A549 (cell line): ENCODE measurements around the gene CDC5L. TPM values are rescaled to one million over a fixed set of nuclear protein-coding genes. Genes with fewer than 3 reads are reported as not detected.

Source experiments
- ATAC-seq, 2 experiments: fragments of 200-7000 bp in 1 of 2; fragments of >200 bp in 1 of 2; cut with Nextera tagmentation in 1 of 2; cut with Tn5 transposase in 1 of 2; 3 replicates each; pipeline versions ENCODE4 v1.8.0 to v1.9.1; 2018 to 2020; ENCODE audit warnings: mild to moderate bottlenecking in 1 of 2, moderate library complexity in 1 of 2
- CTCF ChIA-PET: fragments of 300-600 bp; sonication (Branson Sonifier 250); formaldehyde crosslinking; extraction: SDS; loops from one replicate; lab custom pipeline; 2021; ENCODE audit warnings: antibody characterized with exemption, inconsistent platforms; lab: Yijun Ruan, JAX
- POLR2A ChIA-PET: fragments of 350-600 bp; formaldehyde crosslinking; extraction: SDS; loops from one replicate; lab custom pipeline; 2021; ENCODE audit warnings: antibody characterized with exemption, inconsistent platforms; lab: Yijun Ruan, JAX
- DNase-seq, 2 experiments: peaks; one replicate each; pipeline versions ENCODE4 v3.0.0 to v3.0.0-alpha.2; 2011 to 2016; ENCODE audit warnings: low read depth in 1 of 2, low spot score in 1 of 2
- FAIRE-seq: peaks from 2 replicates; lab custom pipeline; 2011; peaks lifted over from hg19 to GRCh38; lab: Jason Lieb, UNC
- H3K27ac ChIP-seq, 2 experiments: fragments of >200 bp; sonication (Bioruptor Twin); formaldehyde crosslinking; 3 replicates each; pipeline ENCODE4 v1.5.1; 2016 to 2017
- H3K4me1 ChIP-seq: fragments of >200 bp; sonication (Bioruptor Twin); formaldehyde crosslinking; 3 replicates; pipeline ENCODE4 v1.6.1; 2016
- H3K4me2 ChIP-seq: fragments of >200 bp; sonication (Bioruptor Twin); formaldehyde crosslinking; 3 replicates; pipeline ENCODE4 v1.6.1; 2016
- H3K4me3 ChIP-seq: fragments of >200 bp; sonication (Bioruptor Twin); formaldehyde crosslinking; 3 replicates; pipeline ENCODE4 v1.5.1; 2016
- H3K9me3 ChIP-seq: fragments of >200 bp; sonication (Bioruptor Twin); formaldehyde crosslinking; 3 replicates; pipeline ENCODE4 v1.6.1; 2016
- BCL3 ChIP-seq: fragments of >200 bp; sonication (Bioruptor Twin); formaldehyde crosslinking; IDR thresholded peaks from 3 replicates; pipeline ENCODE4 v1.6.1; 2016
- CBX8 ChIP-seq: fragments of 200-600 bp; sonication (generic); IDR thresholded peaks from 2 replicates; pipeline ENCODE4 v1.6.1; 2016
- CHD2 ChIP-seq: fragments of 150-350 bp; IDR thresholded peaks from 2 replicates; pipeline ENCODE4 v1.6.1; 2014; ENCODE audit warnings: low read length; ENCODE audit not compliant: partially characterized antibody
- ELK1 ChIP-seq: fragments of 150-350 bp; IDR thresholded peaks from 2 replicates; pipeline ENCODE4 v1.6.1; 2014; ENCODE audit warnings: low read depth, mild to moderate bottlenecking, low read length
- FOXS1 ChIP-seq: fragments of 250-450 bp; sonication (Bioruptor Pico); IDR thresholded peaks from 2 replicates; pipeline ENCODE4 v1.5.0; 2020; ENCODE audit warnings: mild to moderate bottlenecking, moderate library complexity
- GATA3 ChIP-seq: IDR thresholded peaks from 2 replicates; pipeline ENCODE4 v1.6.1; 2012; ENCODE audit warnings: borderline replicate concordance
- HDAC2 ChIP-seq: fragments of 200-600 bp; sonication (generic); IDR thresholded peaks from 2 replicates; pipeline ENCODE4 v1.6.1; 2016
- HOXB13 ChIP-seq: fragments of 250-450 bp; sonication (Bioruptor Pico); IDR thresholded peaks from 2 replicates; pipeline ENCODE4 v1.5.0; 2020; ENCODE audit warnings: low read depth, mild to moderate bottlenecking, moderate library complexity
- HOXB5 ChIP-seq: fragments of 250-450 bp; sonication (Bioruptor Pico); IDR thresholded peaks from 2 replicates; pipeline ENCODE4 v1.5.0; 2020; ENCODE audit warnings: mild to moderate bottlenecking, moderate library complexity
- KDM5A ChIP-seq: fragments of 200-600 bp; sonication (generic); IDR thresholded peaks from 2 replicates; pipeline ENCODE4 v1.6.1; 2016; ENCODE audit warnings: antibody characterized with exemption, mild to moderate bottlenecking
- MAFK ChIP-seq: fragments of 450-650 bp; IDR thresholded peaks from 2 replicates; pipeline ENCODE4 v1.6.1; 2014; ENCODE audit not compliant: partially characterized antibody
- NPAS2 ChIP-seq: fragments of 250-450 bp; sonication (Bioruptor Pico); IDR thresholded peaks from 2 replicates; pipeline ENCODE4 v1.8.0; 2022; ENCODE audit warnings: mild to moderate bottlenecking, moderate library complexity, borderline replicate concordance
- NR3C1 ChIP-seq: fragments of >200 bp; sonication (Bioruptor Twin); formaldehyde crosslinking; IDR thresholded peaks from 3 replicates; pipeline ENCODE4 v1.6.1; 2017
- PBX3 ChIP-seq: IDR thresholded peaks from 2 replicates; pipeline ENCODE4 v1.6.1; 2012
- POLR2A ChIP-seq: IDR thresholded peaks from 2 replicates; pipeline ENCODE4 v1.6.1; 2012; ENCODE audit warnings: mild to moderate bottlenecking, low read length
- POLR2AphosphoS2 ChIP-seq: conservative IDR thresholded peaks from 2 replicates; pipeline ENCODE4 v1.6.1; 2012; ENCODE audit warnings: low read length, improper control_type of control experiment, inconsistent platforms
- RARB ChIP-seq: fragments of 250-450 bp; sonication (Bioruptor Pico); IDR thresholded peaks from 2 replicates; pipeline ENCODE4 v1.8.0; 2021; ENCODE audit warnings: mild to moderate bottlenecking, moderate library complexity
- RFX5 ChIP-seq: fragments of 450-650 bp; IDR thresholded peaks from 2 replicates; pipeline ENCODE4 v1.7.1; 2014; ENCODE audit warnings: antibody characterized with exemption, mild to moderate bottlenecking, moderate library complexity
- RNF2 ChIP-seq: fragments of 200-600 bp; sonication (generic); IDR thresholded peaks from 2 replicates; pipeline ENCODE4 v1.6.1; 2016; ENCODE audit warnings: low read depth, mild to moderate bottlenecking, antibody characterized with exemption, moderate library complexity, borderline replicate concordance
- SREBF2 ChIP-seq: fragments of 450-650 bp; IDR thresholded peaks from 2 replicates; pipeline ENCODE4 v1.6.1; 2014; ENCODE audit warnings: mild to moderate bottlenecking, moderate library complexity
- TFCP2L1 ChIP-seq: fragments of 250-450 bp; sonication (Bioruptor Pico); IDR thresholded peaks from 2 replicates; pipeline ENCODE4 v1.5.0; 2021; ENCODE audit warnings: mild to moderate bottlenecking
- ZC3H11A ChIP-seq: fragments of 450-650 bp; IDR thresholded peaks from 2 replicates; pipeline ENCODE4 v1.6.1; 2014; ENCODE audit warnings: antibody characterized with exemption, mild to moderate bottlenecking
- WGBS: methylation state at CpG from one replicate; pipeline ENCODE4 v1.1.6; 2017; ENCODE audit errors: missing lambda C conversion rate; 5-methylcytosine and 5-hydroxymethylcytosine counted together
- polyA plus RNA-seq, 4 experiments: library from polyadenylated mRNA; depleted of rRNA in 3 of 4; stranded (reverse); fragments of >200 nt; fragmentation: RNase III in 1 of 4; extraction: RNeasy Plus Mini Kit Qiagen cat#74134 plus additional on column Dnase treatment in 1 of 4; gene quantifications; 2 replicates in 3 of 4; 3 replicates in 1 of 4; pipeline ENCODE4 v1.2.3, GENCODE V29; 2011 to 2017

Gene CDC5L
- polyA plus RNA-seq, 2 of the 4 experiments (the other 2 are of a cell fraction) = 12.8 to 20.5 TPM

GRCh38 chr6:44359973-44360372 lies 27.5 kb upstream of the CDC5L start:
- Histone ChIP-seq H3K4me2 (no peak overlapping the region), H3K4me3 (no peak overlapping the region), H3K4me1 (no peaks in the 10 kb centered on the region), H3K27ac (no peak overlapping the region), H3K9me3 (peaks cover 2% of the 10 kb centered on the region; the same call in 1 of the 3 replicates)
- ChIA-PET POLR2A (no interaction called here), CTCF (interaction anchor here (1.4 kb wide), 1 partner anchor 24 kb away, joined by 3 read pairs; no protein-coding TSS in a partner anchor)
- no peak for ATAC-seq
- no peak for TF ChIP-seq POLR2AphosphoS2
- TF ChIP-seq NR3C1 = no peak
- TF ChIP-seq HOXB13 (CRISPR knock-in tag) = no peak
- no peak for TF ChIP-seq RARB (CRISPR knock-in tag)
- DNase-seq = no peak
- FAIRE-seq = no peak
- 13% methylated on average over 3 of the region's 3 CpGs for WGBS

- ATAC-seq (no peak), DNase-seq (no peak), FAIRE-seq (no peak)
- ChIA-PET CTCF (interaction anchor here (0.9 kb wide), 1 partner anchor 23 kb away, joined by 4 read pairs; no protein-coding TSS in a partner anchor), POLR2A (no interaction called here)
- H3K9me3 ChIP-seq = no peaks in the 10 kb centered on the region; the same call in 2 of the 3 replicates
- no peak overlapping the region for H3K27ac ChIP-seq
- WGBS = 33% methylated on average over 6 of the region's 6 CpGs
- no peaks in the 10 kb centered on the region for H3K4me1 ChIP-seq
- TF ChIP-seq SREBF2 (no peak), HOXB5 (CRISPR knock-in tag) (no peak), NPAS2 (CRISPR knock-in tag) (no peak), ZC3H11A (no peak), CBX8 (no peak), HOXB13 (CRISPR knock-in tag) (no peak), BCL3 (no peak), HDAC2 (no peak), ELK1 (no peak), KDM5A (no peak), RNF2 (no peak), RFX5 (no peak), MAFK (no peak), FOXS1 (CRISPR knock-in tag) (no peak)
- no peak overlapping the region for H3K4me3 ChIP-seq
- no peak overlapping the region for H3K4me2 ChIP-seq
Observed at GRCh38 chr6:44361947-44362346, 25.6 kb upstream of the CDC5L start.

GRCh38 chr6:44363377-44363926 lies 24.1 kb upstream of the CDC5L start:
- POLR2A ChIA-PET = no interaction called here
- Histone ChIP-seq H3K4me1 (no peaks in the 10 kb centered on the region), H3K4me2 (no peak overlapping the region), H3K4me3 (no peak overlapping the region), H3K9me3 (no peaks in the 10 kb centered on the region), H3K27ac (no peak overlapping the region)
- no peak for DNase-seq
- 77% methylated on average over 3 of the region's 3 CpGs for WGBS
- TF ChIP-seq GATA3 (no peak), ELK1 (no peak), POLR2A (no peak), TFCP2L1 (CRISPR knock-in tag) (no peak), PBX3 (no peak), NPAS2 (CRISPR knock-in tag) (no peak), RARB (CRISPR knock-in tag) (no peak), CHD2 (no peak)
- no peak for ATAC-seq
- CTCF ChIA-PET = no interaction called here
- FAIRE-seq = no peak
